HEK293T (cell line): Measurements from ENCODE around the gene KCNK4.

Experiments used
- ARNT ChIP-seq: fragments of 450-650 bp; IDR thresholded peaks from 2 replicates; pipeline ENCODE4 v1.6.1; 2017; ENCODE audit warnings: mild to moderate bottlenecking
- BHLHE40 ChIP-seq: fragments of 450-650 bp; IDR thresholded peaks from 2 replicates; pipeline ENCODE4 v1.6.1; 2016; ENCODE audit warnings: mild to moderate bottlenecking, moderate library complexity, borderline replicate concordance
- FOXA1 ChIP-seq: fragments of 450-650 bp; IDR thresholded peaks from 2 replicates; pipeline ENCODE4 v1.6.1; 2016; ENCODE audit warnings: mild to moderate bottlenecking
- FOXM1 ChIP-seq: fragments of 450-650 bp; IDR thresholded peaks from 2 replicates; pipeline ENCODE4 v1.6.1; 2017; ENCODE audit warnings: mild to moderate bottlenecking, borderline replicate concordance
- HDGF ChIP-seq: fragments of 450-650 bp; IDR thresholded peaks from 2 replicates; pipeline ENCODE4 v1.6.1; 2017; ENCODE audit warnings: antibody characterized with exemption, borderline replicate concordance
- TARDBP ChIP-seq: fragments of 450-650 bp; IDR thresholded peaks from 2 replicates; pipeline ENCODE4 v1.6.1; 2016

DNA sequence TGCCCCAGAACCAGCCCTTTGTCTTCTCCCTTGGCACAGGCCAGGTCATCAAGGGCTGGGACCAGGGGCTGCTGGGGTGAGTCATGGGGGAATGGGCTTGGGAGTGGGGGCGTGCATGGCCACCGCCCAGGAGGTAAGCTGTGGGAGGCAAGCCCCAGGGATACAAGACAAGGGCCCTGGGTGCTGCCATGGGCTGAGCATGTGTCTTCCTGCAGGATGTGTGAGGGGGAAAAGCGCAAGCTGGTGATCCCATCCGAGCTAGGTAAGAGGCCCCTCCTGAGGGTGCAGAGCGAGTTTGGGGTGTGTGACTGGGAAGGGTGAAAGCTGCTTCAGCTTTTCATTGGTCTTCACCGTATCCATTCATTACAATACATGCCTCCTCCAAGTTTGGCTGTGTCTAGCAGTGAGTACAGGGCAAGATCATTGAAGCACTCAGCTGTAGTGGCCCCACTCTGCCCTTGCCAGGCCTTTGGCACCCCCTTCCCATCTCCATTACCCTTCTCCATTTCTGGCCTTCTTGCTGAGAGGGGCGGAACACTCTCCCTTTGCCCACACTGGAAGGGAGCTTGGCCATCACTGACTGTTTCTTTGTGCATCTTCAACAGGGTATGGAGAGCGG, 47.8 kb upstream of the KCNK4 start:
- TF ChIP-seq HDGF (no peak), FOXM1 (no peak), TARDBP (no peak), ARNT (no peak), FOXA1 (no peak), BHLHE40 (no peak)
